HG03039 (cell line): ENCODE data around the gene PECR.
A peak's percentile ranks its signal among the peaks of the same experiment; 100 is the strongest.

Experiments
- ATAC-seq: cut with Tn5 transposase; IDR thresholded peaks from one replicate; pipeline ENCODE4 v1.9.1; 2021; ENCODE audit warnings: mild to moderate bottlenecking, moderate library complexity; ENCODE audit not compliant: unreplicated experiment

The PECR gene

DNA sequence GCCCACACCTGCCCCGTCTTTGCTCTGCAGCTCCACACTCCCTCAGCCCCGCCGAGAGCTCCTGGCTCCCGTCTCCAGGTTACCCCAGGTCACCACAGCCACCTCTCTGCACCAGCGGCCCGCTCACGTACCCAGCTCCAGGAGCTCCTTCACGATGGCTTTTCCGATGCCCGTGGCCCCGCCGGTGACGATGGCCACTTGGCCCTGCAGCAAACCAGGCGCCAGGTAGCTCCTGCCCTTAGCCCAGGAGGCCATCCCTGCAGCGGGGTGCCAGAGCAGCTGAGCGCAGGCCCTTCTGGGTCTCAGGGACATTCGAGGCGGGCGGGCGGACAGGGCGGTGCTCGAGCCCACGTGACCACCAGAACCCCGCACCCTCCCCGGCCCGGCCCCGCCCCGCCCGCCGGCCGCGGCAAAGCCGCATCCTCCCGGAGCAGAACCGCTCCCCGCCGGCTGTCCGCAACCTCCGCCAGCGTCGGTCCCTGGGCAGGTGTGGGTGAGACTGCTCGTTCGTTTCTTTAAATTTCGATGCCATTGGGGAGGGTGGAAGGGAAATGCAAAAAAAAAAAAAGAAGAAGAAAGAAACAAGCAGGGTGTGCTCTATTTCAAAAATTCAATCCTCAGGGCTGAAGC is at the start of gene PECR, which contains the start of gene TMEM169:
TSS of gene PECR (minus strand) at position 323 of the 630 bp plus-strand sequence. CDS start at position 255, 68 bp downstream.
TSS of gene TMEM169 (plus strand) at position 433 of the 630 bp plus-strand sequence. CDS start 14,045 bp downstream, outside the sequence.
- peak; percentile 92 for ATAC-seq

DNA sequence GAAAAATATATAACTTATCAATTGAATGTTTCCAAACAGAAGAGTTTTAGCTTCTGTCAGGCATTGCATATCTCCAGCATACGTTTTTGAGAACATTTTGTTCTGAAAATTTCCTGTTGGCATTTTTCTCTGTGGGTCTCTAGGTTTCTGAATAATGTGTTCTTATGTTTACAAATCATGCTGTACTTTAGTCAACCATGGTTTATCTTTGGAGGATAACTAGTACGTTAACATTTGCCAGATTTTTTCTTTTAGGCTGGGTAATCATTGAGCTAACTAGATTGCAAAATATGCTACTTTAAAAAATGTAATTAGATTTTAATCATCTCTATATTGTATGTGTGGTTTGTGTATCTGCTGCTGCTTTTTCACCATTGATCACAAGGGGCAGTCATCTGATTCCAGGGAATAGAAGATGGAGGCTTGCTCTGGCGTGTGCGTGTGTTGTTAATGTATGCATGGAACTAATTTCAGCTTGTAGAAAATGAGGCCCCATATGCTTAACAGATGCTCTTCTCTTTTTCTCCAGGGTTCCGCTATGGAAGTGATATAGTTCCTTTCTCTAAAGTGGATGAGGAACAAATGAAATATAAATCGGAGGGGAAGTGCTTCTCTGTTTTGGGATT is 48.9 kb upstream of the PECR start:
- ATAC-seq: no peak

DNA sequence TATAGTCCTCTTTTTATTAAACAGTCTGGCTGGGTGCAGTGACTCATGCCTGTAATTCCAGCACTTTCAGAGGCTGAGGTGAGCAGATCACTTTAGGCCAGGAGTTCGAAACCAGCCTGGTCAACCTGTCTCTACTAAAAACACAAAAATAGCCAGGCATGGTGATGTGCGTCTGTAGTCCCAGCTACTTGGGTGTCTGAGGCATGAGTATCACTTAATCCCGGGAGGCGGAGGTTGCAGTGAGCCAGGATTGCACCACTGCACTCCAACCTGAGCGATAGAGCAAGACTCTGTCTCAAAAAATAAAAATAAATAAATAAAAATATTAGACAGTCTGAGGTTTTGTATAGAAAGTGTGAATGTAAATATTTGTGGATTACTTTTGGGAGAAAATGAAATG is 45.3 kb upstream of the PECR start:
- no peak for ATAC-seq

DNA sequence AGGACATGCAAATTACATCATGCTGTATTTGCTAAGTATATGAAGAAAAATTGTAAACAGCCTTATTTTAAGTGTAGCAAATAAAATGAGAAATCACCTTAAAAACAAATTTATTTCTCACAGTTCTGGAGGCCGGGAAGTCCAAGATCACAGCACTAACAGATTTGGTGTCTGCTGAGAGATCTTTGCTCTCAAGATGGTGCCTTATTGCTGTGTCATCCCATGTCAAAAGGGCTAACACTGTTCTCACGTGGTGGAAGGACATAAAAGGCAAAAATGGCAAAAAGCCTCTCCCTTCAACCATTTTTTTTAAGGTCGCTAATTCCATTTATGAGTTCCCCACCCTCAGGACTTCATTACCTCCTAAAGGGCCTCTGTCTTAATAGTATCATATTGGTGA is 39.6 kb upstream of the PECR start:
- ATAC-seq: no peak

DNA sequence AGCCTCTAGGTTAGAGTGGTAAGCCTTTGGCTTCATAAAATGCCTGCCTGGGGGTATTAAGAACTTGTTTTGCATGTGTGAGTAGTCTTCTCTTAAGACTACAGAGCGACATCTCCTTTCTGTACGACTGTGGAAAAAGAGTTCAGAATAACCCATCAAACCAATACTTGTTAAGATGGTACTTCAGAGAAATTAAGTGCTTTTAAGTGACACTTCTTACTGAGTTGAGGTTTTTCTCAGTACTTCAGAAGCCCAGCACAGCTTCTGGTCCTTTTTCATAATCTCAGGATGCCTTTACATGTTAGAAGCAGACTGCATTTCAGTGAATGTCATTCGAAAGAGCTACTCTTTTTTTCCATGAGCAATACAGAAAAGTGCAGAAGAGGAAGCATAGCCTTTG is 38.4 kb upstream of the PECR start:
- ATAC-seq: no peak

DNA sequence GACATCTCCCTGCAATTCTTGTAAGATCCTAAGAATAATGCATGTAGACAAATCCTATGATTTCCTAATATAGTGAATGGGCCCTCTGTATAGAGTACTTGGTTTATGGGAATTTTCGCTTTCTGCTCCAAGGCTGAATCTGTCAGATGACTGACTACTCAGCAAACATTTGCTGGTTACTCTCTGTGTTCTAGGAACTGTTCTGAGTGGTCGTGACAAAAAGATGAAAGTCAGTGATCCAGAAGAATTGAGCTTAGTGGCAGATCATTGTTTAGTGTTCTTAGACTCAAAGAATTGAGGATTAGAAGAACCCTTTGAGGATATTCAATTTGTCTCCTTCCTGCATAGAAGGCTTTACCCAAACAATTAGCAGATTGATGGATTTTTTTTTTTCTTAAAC is 37.5 kb upstream of the PECR start:
- no peak for ATAC-seq

DNA sequence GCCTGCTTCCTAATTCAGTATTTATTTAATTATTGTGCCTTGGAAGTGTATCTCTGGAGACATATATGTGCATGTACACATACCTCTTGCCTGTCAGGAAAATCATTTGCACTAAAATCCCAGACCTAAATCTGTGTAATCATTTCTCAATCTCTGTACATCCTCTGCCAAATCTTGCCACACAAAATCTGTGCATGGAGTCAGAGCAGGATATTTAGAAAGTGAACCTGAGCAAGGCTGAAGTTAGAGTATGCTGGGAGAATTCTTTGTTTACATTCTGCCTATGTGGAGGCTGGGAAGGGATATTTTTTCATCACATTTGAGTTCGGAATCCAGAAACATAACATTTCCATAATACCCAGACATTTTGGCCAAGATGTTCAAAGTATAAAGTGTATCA is 36.9 kb upstream of the PECR start:
- ATAC-seq: no peak

DNA sequence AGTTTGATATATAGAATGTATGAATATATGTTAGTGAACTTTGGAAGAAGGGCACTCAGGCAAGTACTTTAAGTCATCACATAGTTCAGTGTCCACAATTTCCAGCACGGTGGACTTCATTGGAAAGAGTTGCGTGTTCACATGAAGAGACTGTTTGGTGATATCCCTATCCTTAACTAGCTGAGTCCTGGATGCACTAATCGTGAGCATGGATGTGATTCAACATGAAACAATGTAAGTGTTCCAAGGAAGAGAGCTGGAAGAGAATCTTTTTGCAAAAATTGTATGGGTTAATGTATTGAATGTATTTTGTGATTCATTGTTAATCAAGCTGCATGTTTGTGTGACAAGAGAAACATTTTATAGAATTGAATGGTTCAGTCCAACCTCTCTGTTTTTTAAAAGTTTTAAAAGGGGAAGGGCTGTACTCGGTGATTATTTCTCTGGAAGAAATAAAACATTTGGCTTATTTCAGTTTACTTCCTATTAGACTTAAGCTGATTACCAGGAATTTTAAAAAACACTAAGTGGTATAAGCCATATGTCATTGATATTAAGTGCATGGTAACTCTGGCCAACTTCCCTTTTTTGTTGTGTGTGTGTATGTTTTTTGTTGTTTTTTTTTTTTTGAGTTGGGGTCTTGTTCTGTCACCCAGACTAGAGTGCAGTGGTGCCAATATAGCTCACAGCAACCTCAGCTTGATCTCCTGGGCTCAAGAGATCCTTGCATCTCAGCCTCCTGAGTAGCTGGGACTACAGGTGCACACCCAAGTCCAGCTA is 36.1 kb upstream of the PECR start:
- no peak for ATAC-seq

DNA sequence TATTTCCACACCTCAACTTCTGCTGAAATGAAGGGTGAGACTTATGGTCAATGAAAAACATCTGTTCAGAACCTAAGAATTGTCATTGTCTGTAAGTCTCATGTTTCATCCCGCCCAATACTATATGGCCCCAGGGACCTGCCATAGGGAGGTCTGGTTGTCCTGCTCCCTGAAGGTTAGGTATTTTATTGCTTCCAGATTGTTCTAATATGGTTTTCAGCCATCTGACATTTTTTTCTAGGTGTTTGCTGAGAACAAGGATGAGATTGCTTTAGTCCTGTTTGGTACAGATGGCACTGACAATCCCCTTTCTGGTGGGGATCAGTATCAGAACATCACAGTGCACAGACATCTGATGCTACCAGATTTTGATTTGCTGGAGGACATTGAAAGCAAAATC is 34.8 kb upstream of the PECR start:
- ATAC-seq: no peak

DNA sequence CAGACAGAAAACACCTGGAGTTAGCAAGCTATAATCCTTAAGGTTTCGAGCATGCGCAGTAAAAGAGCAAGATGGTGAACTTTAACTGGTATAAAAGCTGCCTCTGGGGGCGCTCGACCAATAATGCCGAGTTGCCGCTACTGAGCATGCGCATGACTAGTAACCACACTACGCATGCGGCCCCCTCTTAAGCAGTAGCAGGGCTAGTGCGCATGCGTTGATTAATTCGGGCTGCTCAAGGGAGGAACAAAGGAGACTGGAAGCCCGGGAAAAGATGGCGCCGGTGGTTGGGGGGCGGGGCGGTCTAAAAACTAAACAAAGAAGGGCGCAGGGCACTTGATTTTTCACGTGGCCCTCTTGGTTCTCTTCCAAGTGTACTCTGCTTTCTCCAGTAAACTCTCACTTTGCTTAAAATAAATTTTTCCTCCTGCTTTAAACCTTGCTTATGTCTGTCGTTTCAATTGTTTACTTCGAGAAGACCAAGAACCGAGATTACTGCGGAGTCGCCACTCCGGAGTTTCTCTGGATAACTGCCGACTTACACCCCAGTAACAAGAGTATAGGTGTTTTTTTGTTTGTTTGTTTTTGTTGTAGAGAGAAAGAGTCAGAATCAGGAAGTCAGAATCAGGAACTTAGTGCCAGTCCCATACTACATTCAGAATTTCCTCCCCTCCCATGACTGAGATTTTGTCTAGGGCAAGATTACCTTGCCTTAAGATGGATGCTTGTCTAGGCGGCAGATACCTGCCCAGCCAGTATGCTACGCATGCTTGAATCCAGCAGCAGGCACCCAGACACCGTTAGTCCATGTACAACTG is 33.3 kb upstream of the PECR start:
- ATAC-seq: peak; percentile 49

DNA sequence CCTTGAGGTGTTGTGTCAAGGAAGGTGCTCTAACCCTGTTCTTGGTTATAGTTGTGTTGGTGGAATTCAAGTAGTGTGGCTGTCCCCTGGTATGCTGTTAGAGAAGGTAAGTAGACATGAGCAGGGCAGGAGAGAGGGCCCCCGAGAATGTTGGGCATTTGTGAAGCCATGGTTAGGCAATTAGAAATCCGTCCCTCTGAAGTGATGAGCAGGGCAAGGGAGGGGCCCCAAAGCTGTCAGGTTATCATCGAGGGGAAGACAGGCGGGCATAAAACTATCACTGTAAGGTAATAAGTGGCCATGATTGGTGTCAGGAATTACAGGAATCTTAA is 32.7 kb upstream of the PECR start:
- no peak for ATAC-seq

DNA sequence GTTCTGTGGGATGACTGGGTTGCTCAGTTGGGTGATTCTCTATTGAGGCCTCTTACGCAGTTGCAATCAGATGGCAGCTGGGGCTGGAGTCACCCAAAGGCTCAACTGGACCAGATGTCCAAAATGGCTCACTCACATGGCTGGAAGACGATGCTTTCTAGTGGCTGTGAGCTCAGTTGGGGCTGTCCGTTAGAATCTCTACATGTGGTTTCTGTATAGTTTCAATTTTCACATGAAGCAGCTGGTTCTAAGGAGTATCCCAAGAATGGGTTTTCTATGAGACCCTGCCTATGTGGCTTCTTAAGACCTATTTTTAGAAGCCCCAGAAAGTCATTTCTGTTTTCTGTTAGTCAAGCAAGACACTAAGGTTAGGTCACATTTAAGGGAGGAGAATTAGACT is 32.0 kb upstream of the PECR start:
- ATAC-seq: peak; percentile 70

DNA sequence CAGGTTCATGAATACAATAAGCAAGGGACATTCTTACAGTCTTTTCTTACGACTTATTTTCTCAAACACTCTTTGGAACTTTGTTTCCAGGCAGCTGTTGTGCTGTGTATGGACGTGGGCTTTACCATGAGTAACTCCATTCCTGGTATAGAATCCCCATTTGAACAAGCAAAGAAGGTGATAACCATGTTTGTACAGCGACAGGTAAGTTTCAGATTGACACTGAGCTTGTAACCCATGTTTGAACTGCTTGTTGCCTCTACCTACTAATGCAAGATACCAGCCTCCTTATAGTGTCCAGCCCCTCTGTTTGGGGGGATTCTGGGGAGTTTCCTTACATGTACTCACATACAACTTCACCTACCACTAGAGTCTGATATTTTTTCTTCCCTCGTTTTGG is 31.3 kb upstream of the PECR start:
- no peak for ATAC-seq

DNA sequence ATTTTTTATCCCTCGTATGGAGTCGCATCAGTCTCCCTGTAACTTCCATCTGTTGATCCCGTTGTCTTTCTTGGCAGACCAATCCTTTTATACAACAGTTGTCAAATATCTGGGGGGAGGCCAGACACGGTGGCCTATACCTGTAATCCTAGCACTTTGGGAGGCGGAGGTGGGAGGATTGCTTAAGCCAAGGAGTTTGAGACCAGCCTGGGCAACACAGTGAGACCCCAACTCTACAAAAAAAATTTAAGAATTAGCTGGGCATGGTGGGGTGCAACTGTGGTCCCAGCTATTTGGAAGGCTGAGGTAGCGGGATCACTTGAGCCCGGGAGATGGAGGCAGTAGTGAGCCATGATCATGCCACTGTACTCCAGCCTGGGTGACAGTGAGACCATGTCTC is 29.5 kb upstream of the PECR start:
- no peak for ATAC-seq

DNA sequence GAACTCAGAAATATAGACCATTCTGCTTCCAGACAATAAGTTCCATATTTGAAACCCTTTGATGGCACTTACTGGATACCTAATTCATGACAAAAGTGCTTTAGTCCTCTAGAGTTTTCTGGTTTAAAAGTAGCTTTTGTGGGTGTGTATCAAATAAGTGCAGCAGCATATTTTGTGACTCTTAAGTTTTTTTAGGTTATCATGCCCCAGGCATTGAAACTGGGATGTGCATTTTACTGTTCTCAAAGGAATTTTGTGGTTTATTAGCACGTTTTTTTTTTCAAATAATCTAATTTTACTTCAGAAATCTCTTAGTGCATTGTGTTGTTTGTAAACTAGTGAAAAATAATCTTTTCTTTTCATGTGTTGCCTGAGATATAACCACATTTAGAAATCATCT is 29.0 kb upstream of the PECR start:
- no peak for ATAC-seq

DNA sequence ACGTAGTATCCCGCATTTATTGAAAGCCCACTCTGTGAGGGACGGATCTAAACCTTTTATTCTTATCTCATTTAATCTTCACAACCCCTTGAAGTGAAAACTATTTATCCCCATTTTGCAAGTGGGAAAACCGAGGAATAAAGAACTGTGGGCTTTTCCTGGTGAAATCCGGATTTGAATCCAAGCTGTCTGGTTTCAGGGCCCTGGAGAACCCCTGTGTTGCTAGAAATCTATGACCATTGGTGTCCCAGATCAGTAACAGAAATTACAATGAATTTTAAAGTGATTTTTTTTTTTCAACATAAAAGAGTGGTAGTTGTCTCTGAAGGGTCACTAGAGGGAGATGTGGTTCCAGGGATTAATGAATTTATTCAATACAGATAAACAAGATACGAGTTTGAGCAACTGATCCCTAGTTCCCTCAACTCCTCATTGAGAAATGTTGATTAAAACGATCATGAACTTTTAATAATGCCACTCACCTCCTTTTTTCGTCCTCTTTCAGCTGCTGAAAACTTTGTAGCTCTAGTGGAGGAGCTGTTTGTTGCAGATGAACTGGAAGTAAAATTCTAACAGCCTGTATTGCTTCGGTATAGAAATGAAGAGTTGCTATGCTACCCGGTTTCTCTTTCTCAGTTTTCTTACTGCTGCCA is 28.5 kb upstream of the PECR start:
- no peak for ATAC-seq

DNA sequence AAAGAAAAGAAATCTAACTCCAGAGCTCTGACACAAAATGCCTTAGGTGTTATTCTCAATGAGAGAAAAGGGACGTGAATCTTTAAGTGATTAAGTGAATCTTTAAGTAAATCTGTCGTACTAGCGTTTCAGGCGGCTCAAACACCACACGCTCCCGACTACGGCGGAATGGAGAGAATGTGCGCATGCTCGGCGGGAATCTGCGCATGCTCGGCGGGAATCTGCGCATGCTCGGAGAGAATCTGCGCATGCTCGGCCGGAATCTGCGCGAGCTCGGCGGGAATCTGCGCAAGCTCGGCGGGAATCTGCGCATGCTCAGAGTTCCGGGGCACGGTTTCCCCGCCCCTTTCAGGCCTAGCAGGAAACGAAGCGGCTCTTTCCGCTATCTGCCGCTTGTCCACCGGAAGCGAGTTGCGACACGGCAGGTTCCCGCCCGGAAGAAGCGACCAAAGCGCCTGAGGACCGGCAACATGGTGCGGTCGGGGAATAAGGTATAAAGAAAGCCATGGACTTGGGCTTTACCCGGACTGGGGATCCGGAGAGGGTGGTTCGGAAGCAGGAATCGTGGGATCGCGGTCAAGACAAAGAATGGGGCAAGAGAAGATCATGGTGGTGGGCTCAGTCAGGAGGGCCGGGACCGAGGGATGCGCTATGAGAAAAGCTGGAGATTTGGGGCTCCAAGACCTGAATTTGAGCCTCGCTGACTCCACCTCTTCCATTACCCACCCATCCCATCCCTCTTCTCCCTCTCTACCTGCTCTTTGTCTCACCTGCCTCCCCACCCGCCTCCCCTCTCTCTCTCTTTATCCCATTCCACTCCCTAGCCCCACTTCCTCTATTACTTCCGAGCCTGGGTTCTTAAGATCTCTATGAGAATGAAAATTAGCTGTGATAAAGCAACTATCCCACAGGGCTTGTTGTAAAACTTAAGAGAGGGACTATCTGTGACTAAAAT is 27.6 kb upstream of the PECR start, which contains the start of gene XRCC5:
TSS of gene XRCC5 (plus strand) at position 382 of the 955 bp plus-strand sequence. CDS start at position 471, 89 bp downstream.
- ATAC-seq: peak; percentile 41

DNA sequence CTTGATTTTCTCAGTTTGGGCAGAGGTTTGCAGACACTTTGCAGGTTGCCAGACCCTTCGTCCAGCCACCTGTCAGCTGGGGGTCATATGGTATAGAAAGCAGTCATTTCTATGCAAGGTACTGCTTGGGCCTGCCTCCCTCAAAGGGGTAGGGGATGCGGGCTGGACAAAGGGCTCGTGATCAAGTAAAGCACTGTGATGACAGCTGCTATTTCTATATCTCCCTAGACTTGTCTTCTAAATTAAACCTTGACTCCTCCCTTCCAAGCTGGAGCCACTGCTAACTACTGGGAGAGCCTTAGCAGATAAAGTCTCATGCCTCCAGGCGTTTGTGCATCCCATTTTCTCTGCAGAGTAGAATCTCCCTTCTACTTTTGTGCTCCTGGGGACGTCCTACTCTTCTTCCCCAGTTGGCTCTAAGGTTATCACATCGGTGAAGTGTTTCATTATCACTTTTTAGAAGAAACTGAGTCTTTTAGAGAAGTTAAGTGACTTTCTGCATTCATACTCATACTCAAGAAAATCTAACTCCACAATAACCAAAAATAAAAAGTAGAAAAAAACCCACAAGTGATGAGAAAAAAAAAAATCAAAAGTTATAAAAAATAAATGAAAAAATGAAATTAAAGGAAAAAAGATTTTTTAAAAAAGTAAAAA is 26.8 kb upstream of the PECR start:
- no peak for ATAC-seq

DNA sequence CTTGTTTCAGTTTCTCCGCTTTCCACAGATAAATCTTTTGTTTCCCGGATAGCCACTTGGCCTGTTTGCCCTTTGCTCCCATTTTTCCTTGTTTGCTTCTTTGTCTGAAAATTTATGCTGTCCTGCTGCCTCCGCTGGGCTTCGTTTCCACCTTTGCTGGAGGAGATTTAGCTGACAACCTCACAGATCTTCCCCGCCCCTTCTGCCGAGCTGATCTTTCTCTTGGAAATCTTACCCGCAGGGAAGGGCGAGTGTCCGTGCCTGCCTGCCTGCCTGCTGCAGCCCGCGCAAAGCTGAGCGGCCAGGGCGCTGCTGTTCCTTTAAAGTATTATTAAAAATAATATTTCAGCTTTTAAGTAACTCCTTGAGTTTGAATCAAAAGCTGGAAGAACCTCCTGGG is 26.2 kb upstream of the PECR start:
- no peak for ATAC-seq
